ENCODE measurements around the gene USP21.

The USP21 gene

GRCh38 chr1:161133220-161133740 is 26.0 kb upstream of the USP21 start:
- no peak for DNase-seq

GRCh38 chr1:161137881-161138280 is 21.4 kb upstream of the USP21 start:
- no peak for DNase-seq

- no peak for DNase-seq
These were observed 20.9 kb upstream of the USP21 start for GRCh38 chr1:161138431-161138830.

GRCh38 chr1:161139766-161140165 is 19.5 kb upstream of the USP21 start:
- peak; percentile 68 for DNase-seq

GRCh38 chr1:161140755-161141400 is 18.4 kb upstream of the USP21 start:
- no peak for DNase-seq

- no peak for DNase-seq
These were observed 13.5 kb upstream of the USP21 start for GRCh38 chr1:161145832-161146231.

GRCh38 chr1:161153176-161153575 is 6.1 kb upstream of the USP21 start:
- no peak for DNase-seq

GRCh38 chr1:161153682-161154337 is 5.5 kb upstream of the USP21 start, which contains the start of gene UFC1:
UFC1 (plus strand) TSS chr1:161153978; CDS start chr1:161153998, 20 bp downstream.
- peak; percentile 91 for DNase-seq

GRCh38 chr1:161157867-161158266 is 1.4 kb upstream of the USP21 start:
- no peak for DNase-seq

GRCh38 chr1:161158316-161159010 is 837 bp upstream of the USP21 start:
- DNase-seq = no peak

GRCh38 chr1:161159913-161160243 is 578 bp downstream of the USP21 start:
- no peak for DNase-seq

- DNase-seq = no peak
These were observed 1.4 kb downstream of the USP21 start for GRCh38 chr1:161160671-161161145.

GRCh38 chr1:161161652-161162051 is 2.4 kb downstream of the USP21 start:
- no peak for DNase-seq

- DNase-seq = no peak
These were observed 2.8 kb downstream of the USP21 start for GRCh38 chr1:161162052-161162451.

- DNase-seq = no peak
These were observed 3.5 kb downstream of the USP21 start for GRCh38 chr1:161162806-161163205.

- no peak for DNase-seq
These were observed 4.5 kb downstream of the USP21 start for GRCh38 chr1:161163793-161164192.

- no peak for DNase-seq
These were observed 5.8 kb downstream of the USP21 start for GRCh38 chr1:161164901-161165610.

GRCh38 chr1:161165742-161166668 is 6.7 kb downstream of the USP21 start, which contains the start of gene PPOX:
PPOX (plus strand) TSS chr1:161166426; CDS start chr1:161166848, 422 bp downstream.
- peak; percentile 95 for DNase-seq

GRCh38 chr1:161166669-161167548 is 7.6 kb downstream of the USP21 start:
- no peak for DNase-seq

GRCh38 chr1:161168906-161169305 is 9.6 kb downstream of the USP21 start:
- no peak for DNase-seq

- no peak for DNase-seq
These were observed 11.9 kb downstream of the USP21 start for GRCh38 chr1:161171191-161171590.
